Activated T-helper 2 cell treated with anti-CD3 and anti-CD28 coated beads, Interferon-gamma antibody, Interleukin-2, Interleukin-4, amounts not matched to agents 10 μg/mL and 5 μg/mL and 100 μg/mL, durations not matched to agents 14 hours and 24 hours and 36 hours (primary cell): ENCODE data around the gene ROBO2. TPM values are rescaled to one million over a fixed set of nuclear protein-coding genes. Genes with fewer than 3 reads are reported as not detected.

ENCODE experiments used
- DNase-seq: peaks from one replicate; pipeline ENCODE4 v3.0.0; 2021; ENCODE audit warnings: low spot score
- H3K27ac Mint-ChIP-seq: one replicate; pipeline ENCODE4 v1.8.0; 2021; ENCODE audit warnings: mixed read lengths
- H3K27me3 Mint-ChIP-seq: one replicate; pipeline ENCODE4 v1.8.0; 2021; ENCODE audit warnings: low read depth, mixed read lengths
- H3K36me3 Mint-ChIP-seq: one replicate; pipeline ENCODE4 v1.8.0; 2021; ENCODE audit warnings: low read depth, mixed read lengths
- H3K4me1 Mint-ChIP-seq: one replicate; pipeline ENCODE4 v1.8.0; 2021; ENCODE audit warnings: low read depth, mixed read lengths
- H3K4me3 Mint-ChIP-seq: one replicate; pipeline ENCODE4 v1.8.0; 2021; ENCODE audit warnings: low read depth, mild to moderate bottlenecking, moderate library complexity, mixed read lengths
- H3K9me3 Mint-ChIP-seq: one replicate; pipeline ENCODE4 v1.8.0; 2021; ENCODE audit warnings: mixed read lengths
- intact Hi-C: fragments of 100-400 bp; cut with micrococcal nuclease; formaldehyde crosslinking; loops from one replicate; pipeline ENCODE4 v1.15.1; 2023
- total RNA-seq: library from RNA; stranded (reverse); gene quantifications from 2 replicates; pipeline ENCODE4 v1.2.3, GENCODE V29; 2022

The ROBO2 gene
- total RNA-seq, 1 donor from 2014 or later, result not detected

DNA sequence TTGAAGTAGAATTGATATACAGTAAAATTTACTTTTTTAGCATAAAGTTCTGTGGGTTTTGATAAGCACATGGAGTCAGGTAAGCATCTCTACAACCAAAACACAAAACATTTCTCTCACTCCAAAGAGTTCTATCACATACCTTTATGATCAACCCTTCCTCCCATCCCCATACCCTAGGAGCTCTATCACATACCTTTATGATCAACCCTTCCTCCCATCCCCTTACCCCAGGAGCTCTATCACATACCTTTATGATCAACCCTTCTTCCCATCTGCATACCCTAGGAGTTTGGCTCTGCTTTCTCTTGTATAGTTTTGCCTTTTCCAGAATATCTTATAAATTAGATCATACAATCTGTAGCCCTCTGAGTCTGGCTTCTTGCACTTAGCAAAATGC lies 315.1 kb downstream of the ROBO2 start:
- DNase-seq, result no peak

DNA sequence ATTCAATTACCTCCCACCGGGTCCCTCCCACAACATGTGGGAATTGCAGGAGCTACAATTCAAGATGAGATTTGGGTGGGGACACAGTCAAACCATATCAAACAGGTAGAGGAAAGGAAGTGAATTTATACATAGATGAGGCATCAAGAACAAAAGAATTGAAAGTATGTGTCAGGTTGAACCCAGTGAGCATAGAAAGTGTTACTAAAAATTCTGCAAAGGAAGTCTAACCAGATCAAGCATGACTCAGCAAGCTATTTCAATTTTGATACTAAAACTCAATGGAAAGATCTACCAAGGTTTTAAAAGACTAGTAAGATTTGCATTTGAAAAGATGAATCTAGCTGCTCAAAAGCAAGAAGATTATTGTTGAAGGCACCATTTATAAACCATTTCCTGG lies 323.0 kb downstream of the ROBO2 start:
- H3K27ac Mint-ChIP-seq, result no peak overlapping the region
- H3K36me3 Mint-ChIP-seq, result no peaks in the 10 kb centered on the region
- H3K9me3 Mint-ChIP-seq, result peaks cover 35% of the 10 kb centered on the region
- no peak overlapping the region for H3K4me3 Mint-ChIP-seq
- no peak for DNase-seq
- no peaks in the 10 kb centered on the region for H3K27me3 Mint-ChIP-seq
- no peaks in the 10 kb centered on the region for H3K4me1 Mint-ChIP-seq
- intact Hi-C loops, result no loop called here

More for the DNA sequence above, 315.1 kb downstream of the ROBO2 start:
- Mint-ChIP-seq H3K4me1 (no peaks in the 10 kb centered on the region), H3K36me3 (no peaks in the 10 kb centered on the region), H3K9me3 (peaks cover 50% of the 10 kb centered on the region), H3K27me3 (no peaks in the 10 kb centered on the region), H3K27ac (no peak overlapping the region), H3K4me3 (no peak overlapping the region)
- intact Hi-C loops, result no loop called here

DNA sequence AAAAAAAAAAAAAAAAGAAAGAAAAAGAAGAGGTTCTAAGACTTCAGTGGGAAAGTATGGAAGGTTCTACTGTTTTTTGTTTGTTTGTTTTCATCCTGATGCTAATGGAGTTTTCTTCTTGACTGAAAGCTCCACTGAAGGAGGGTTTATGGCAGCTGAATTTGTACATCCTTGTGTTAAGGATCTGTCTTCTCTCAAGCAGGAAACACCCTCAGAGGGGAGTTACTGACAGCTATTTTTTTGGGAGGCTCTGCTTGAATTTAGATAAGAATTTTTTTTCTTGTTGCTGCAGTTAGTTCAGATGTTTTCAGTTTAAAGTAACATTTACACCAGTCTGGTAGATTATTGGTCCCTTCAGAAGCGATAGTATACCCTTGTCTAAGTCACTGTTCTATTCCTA lies 325.3 kb downstream of the ROBO2 start:
- Mint-ChIP-seq H3K4me3 (no peak overlapping the region), H3K36me3 (no peaks in the 10 kb centered on the region), H3K27me3 (no peaks in the 10 kb centered on the region), H3K4me1 (no peaks in the 10 kb centered on the region), H3K27ac (no peak overlapping the region), H3K9me3 (peaks cover 36% of the 10 kb centered on the region)
- no peak for DNase-seq
- intact Hi-C loops, result no loop called here

DNA sequence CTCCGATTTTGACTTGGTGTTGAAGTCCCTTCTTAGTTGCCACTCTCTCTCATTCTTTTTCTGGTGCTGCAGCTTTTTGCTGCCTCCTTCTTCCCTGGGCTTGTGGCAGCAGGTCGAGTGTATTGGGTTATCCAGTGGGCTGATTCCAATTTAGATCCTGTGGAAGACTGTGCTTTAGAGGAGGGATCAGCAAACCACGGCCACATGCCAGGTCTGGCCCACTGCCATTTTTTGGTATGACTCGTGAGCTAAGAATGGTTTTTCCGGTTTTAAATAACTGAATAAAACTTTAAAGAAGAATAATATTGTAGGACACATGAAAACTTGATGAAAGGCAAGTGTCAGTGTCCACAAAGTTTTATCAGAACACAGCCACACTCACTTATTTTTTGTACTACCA lies 330.5 kb downstream of the ROBO2 start:
- no peak overlapping the region for H3K27ac Mint-ChIP-seq
- H3K4me3 Mint-ChIP-seq, result no peak overlapping the region
- no peaks in the 10 kb centered on the region for H3K27me3 Mint-ChIP-seq
- intact Hi-C loops, result no loop called here
- no peaks in the 10 kb centered on the region for H3K4me1 Mint-ChIP-seq
- peaks cover 32% of the 10 kb centered on the region for H3K9me3 Mint-ChIP-seq
- no peak for DNase-seq
- no peaks in the 10 kb centered on the region for H3K36me3 Mint-ChIP-seq

DNA sequence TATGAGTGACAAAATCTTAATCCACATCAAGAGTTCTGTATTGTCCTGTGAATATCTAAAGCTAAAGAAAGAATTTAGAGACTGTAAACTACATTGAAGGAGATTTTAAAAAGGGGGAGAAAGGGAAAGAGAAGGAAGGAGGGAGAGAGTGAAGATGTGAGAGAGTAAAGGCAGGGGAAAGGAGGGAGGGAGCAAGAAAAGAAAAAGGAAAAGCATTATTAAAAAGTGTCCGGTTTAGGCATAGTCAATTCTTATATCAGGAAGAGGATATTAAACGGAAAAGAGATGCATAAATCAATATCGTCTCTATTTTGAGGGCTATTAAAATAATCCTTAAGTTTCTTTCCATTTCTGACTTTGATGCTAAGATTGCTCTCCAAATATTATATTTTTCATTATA lies 332.1 kb downstream of the ROBO2 start:
- Mint-ChIP-seq H3K4me3 (no peak overlapping the region), H3K27ac (no peak overlapping the region), H3K27me3 (no peaks in the 10 kb centered on the region), H3K36me3 (no peaks in the 10 kb centered on the region), H3K9me3 (peaks cover 32% of the 10 kb centered on the region), H3K4me1 (no peaks in the 10 kb centered on the region)
- intact Hi-C loops, result no loop called here
- no peak for DNase-seq

DNA sequence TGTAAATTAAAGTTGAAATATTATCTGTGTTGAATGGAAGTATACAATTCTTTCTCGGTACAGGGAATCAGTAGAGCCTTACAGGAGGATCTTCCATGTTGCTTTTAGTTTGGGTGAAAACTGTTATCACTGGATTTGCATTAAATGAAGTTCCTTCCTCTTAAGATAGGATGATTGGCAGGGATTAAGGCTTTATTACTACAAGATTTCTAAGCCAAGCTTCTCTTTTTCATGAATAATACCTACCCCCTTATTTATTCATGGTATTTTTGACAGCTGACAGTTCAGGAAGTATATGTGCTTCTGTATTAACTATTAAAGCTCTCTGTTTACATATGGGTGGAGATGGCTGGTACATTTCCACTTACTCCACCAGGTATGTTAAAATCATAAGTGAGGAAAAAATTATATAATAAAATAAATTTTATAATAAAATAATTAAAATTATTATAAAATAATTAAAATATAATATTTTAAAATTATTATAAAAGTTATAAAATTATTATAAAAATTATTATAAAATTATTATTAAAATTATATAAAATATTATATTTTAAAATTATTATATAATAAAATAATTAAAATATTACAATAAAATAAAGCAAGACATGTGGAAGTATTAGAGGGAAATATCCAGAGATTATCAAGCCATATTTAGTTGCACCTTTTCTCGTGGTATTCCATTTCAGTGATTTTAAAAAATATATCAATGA lies 332.9 kb downstream of the ROBO2 start:
- Mint-ChIP-seq H3K36me3 (no peaks in the 10 kb centered on the region), H3K9me3 (peaks cover 28% of the 10 kb centered on the region), H3K4me1 (no peaks in the 10 kb centered on the region), H3K27ac (no peak overlapping the region), H3K4me3 (no peak overlapping the region), H3K27me3 (no peaks in the 10 kb centered on the region)
- DNase-seq, result no peak
- intact Hi-C loops, result no loop called here

DNA sequence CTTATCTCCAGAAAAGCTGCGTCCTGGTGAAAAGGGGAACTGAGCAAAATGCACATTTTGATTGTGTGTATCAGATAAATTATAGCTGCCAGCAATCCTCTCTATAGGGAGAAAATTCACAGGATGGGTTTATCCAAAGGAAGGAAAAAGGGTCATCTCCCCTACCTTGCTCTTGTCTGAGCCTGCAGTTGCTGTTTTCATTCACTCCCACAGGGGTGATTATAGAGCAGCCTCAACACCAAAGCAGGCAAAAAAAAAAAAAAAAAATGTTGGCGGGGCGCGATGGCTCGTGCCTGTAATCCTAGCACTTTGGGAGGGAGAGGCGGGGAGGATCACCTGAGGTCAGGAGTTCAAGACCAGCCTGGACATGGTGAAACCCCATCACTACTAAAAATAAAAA lies 333.7 kb downstream of the ROBO2 start:
- no peak for DNase-seq

DNA sequence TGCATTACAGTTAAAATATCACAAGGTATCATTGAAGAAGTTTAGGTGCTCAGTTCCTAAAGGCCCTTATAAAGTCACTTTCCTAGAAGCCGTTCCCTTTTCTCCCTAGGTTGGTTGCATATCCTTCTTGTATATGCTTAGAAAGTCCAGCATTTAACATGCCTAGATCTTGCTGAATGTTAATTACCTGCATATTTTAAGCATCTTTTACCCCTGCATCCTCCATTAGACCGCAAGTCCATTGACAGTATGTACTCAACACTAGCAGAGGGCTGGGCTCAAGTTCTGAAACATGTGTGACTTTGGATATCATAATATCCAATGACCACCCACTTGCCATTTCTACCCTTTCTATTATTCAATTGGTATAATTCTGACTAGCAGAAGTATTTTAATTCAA lies 336.6 kb downstream of the ROBO2 start:
- H3K4me1 Mint-ChIP-seq, result no peaks in the 10 kb centered on the region
- no peak overlapping the region for H3K27ac Mint-ChIP-seq
- no peaks in the 10 kb centered on the region for H3K27me3 Mint-ChIP-seq
- H3K4me3 Mint-ChIP-seq, result no peak overlapping the region
- H3K36me3 Mint-ChIP-seq, result no peaks in the 10 kb centered on the region
- DNase-seq, result no peak
- intact Hi-C loops, result no loop called here
- peaks cover 16% of the 10 kb centered on the region for H3K9me3 Mint-ChIP-seq

More for the DNA sequence above, 333.7 kb downstream of the ROBO2 start:
- Mint-ChIP-seq H3K4me3 (no peak overlapping the region), H3K27ac (no peak overlapping the region), H3K4me1 (no peaks in the 10 kb centered on the region), H3K36me3 (no peaks in the 10 kb centered on the region), H3K27me3 (no peaks in the 10 kb centered on the region), H3K9me3 (peaks cover 28% of the 10 kb centered on the region)
- intact Hi-C loops, result no loop called here

DNA sequence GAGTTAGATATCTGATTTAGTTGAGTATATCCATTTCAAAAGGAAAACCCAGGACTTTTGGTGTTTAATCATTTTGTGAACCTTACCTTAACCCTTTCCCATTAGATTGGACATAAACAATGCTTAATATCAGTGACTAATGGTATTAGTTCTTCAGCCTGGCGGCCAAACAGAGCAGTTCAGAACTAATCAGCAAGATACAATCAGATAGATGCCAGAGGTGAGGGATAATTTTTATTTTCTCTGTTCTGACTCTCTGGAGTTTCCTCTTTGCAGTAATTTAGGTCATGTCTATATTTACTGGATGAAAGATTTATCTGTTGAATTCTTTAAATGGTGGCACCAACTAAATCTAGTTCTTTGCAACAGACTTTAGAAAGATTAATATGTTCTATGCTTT lies 337.8 kb downstream of the ROBO2 start:
- Mint-ChIP-seq H3K4me3 (no peak overlapping the region), H3K36me3 (no peaks in the 10 kb centered on the region), H3K9me3 (peaks cover 10% of the 10 kb centered on the region), H3K27ac (no peak overlapping the region), H3K4me1 (no peaks in the 10 kb centered on the region), H3K27me3 (no peaks in the 10 kb centered on the region)
- intact Hi-C loops, result no loop called here
- no peak for DNase-seq

DNA sequence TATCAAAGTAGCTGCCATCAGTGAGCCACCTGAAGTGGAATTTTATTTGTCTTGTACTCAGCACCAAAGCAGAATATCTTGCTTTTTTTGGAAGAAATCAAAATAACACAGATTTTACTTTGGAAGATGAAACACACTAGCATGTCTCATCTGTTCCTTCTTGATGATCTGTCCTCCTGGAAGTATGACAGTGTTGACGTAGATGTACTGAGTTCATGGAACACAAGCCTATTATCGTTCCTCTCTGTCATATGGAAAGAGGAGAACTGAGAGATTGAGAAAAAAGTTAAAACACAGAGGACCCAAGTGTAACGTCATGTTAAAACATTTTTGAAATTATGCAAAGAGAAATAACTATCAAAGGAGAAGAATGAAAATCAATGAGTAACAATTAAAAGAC lies 340.2 kb downstream of the ROBO2 start:
- Mint-ChIP-seq H3K4me1 (no peaks in the 10 kb centered on the region), H3K9me3 (peaks cover 15% of the 10 kb centered on the region), H3K27ac (no peak overlapping the region), H3K27me3 (no peaks in the 10 kb centered on the region), H3K4me3 (no peak overlapping the region), H3K36me3 (no peaks in the 10 kb centered on the region)
- intact Hi-C loops, result no loop called here
- DNase-seq, result no peak

DNA sequence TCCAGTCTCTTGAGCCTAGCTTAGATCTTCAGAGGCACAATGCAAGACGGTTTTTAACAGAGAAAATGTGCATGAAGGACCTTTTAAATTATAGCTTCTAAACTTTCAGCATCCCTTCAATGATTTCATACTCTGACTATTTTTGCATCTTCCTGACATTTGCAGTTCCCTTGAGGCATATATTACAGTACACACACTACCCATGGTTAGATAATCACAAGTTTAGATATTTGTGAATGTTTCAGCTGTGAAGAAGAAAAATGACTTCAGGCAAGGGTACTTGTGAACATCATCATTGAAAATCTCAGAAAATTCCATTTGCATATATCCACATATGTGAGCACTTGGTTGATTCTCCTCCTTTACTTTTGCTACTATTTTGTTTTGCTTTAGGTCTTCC lies 341.5 kb downstream of the ROBO2 start:
- intact Hi-C loops, result no loop called here
- H3K9me3 Mint-ChIP-seq, result peaks cover 15% of the 10 kb centered on the region
- no peak overlapping the region for H3K27ac Mint-ChIP-seq
- no peak overlapping the region for H3K4me3 Mint-ChIP-seq
- H3K4me1 Mint-ChIP-seq, result no peaks in the 10 kb centered on the region
- H3K36me3 Mint-ChIP-seq, result no peaks in the 10 kb centered on the region
- H3K27me3 Mint-ChIP-seq, result no peaks in the 10 kb centered on the region
- no peak for DNase-seq

DNA sequence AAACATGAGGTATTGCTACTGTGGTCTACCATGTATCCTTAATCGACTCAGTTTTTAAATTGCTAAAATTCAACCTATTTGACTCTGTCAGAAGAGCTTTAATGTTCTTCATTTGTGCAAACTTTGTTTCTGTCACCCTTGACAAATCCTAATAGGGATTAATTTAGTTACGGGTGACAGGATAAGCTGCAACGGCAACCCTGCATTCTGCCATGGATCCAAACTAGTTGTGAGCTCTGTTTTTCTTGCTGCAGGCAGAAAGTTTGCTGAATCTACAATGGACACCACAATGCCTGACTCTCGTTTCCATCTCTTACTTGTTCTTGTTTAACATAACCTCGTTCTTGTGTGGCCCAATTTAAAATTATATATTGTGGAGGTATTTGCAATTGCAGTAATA lies 352.3 kb downstream of the ROBO2 start:
- Mint-ChIP-seq H3K27ac (no peak overlapping the region), H3K4me3 (no peak overlapping the region), H3K36me3 (no peaks in the 10 kb centered on the region)

DNA sequence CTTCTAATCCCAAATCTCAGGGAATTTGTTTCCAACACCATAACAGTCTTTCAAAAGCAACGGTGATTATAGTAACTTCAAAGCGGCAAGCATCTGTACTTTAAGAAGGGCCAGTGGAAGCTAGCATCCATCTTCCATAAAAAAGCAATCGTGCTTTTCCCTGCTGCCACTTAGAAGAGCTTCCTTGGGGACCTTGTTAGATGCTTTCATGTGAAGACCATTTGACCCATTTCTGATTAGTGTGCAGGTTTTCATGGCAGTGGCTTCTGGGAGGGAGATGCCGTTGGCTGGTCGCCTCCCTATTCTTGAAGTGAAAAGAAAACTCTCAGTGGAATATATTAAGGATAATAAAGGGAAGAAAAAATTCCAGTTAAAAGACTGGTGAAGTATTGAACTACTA lies 354.1 kb downstream of the ROBO2 start:
- Mint-ChIP-seq H3K4me1 (no peaks in the 10 kb centered on the region), H3K27me3 (no peaks in the 10 kb centered on the region), H3K27ac (no peak overlapping the region), H3K4me3 (no peak overlapping the region), H3K36me3 (no peaks in the 10 kb centered on the region), H3K9me3 (peaks cover 7% of the 10 kb centered on the region)
- no peak for DNase-seq
- intact Hi-C loops, result no loop called here

More for the DNA sequence above, 352.3 kb downstream of the ROBO2 start:
- DNase-seq, result no peak
- intact Hi-C loops, result no loop called here
- Mint-ChIP-seq H3K9me3 (peaks cover 18% of the 10 kb centered on the region), H3K4me1 (no peaks in the 10 kb centered on the region), H3K27me3 (no peaks in the 10 kb centered on the region)

DNA sequence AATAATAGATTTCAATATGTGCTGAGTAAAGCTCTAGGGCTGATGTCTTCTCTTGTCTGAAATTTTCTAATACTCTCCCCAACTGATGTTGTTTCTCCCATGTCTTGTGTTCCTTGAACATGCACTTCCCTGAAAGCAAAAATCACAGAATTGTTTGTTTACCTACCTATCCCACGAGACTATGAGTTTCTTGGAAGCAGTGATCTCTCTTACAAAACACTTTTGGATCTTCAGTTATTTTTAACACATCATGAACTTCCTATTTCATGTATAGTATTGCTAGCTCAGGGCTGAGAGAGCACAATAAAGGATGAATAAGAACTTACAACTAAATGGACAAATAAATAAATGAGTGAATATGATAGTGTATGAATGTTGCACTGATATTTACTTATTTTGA lies 365.0 kb downstream of the ROBO2 start:
- H3K4me1 Mint-ChIP-seq, result no peaks in the 10 kb centered on the region
- H3K27me3 Mint-ChIP-seq, result no peaks in the 10 kb centered on the region
- no peaks in the 10 kb centered on the region for H3K36me3 Mint-ChIP-seq
- peaks cover 13% of the 10 kb centered on the region for H3K9me3 Mint-ChIP-seq
- intact Hi-C loops, result no loop called here
- no peak overlapping the region for H3K4me3 Mint-ChIP-seq
- H3K27ac Mint-ChIP-seq, result no peak overlapping the region
- DNase-seq, result no peak
